ENCODE measurements around the gene NIP7.

Gene NIP7

DNA sequence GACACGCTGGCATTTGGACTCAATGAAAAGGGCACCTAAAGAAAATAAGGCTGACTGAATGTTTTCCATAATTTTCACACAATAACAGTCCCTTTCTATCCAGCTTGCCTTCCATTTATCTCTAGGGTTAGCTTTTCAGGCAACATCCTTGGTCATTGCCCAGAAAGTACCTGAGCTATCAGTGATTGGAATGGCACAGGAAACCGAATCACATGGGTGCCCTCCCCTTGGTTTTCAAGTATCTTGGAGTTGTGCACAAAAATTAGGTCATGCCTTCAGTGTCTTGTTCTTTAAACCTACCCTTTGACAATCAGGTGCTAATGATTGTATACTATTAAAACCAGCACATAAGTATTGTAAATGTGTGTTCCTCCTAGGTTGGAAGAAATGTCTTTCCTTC is 31.7 kb upstream of the NIP7 start:
- Histone ChIP-seq H3K79me1 (ENCODE audit: low read length) (peaks cover 4% of the 10 kb centered on the region), H3K36me3 (ENCODE audit: control insufficient read depth, insufficient read depth, low read length) (peaks cover 2% of the 10 kb centered on the region), H2BK15ac (replicated peaks; ENCODE audit: low read depth) (no peak overlapping the region), H3K9ac (ENCODE audit: low read length) (no peak overlapping the region), H3K23ac (ENCODE audit: low read length) (no peak overlapping the region), H3K56ac (ENCODE audit: low read length) (no peak overlapping the region), H3K4me1 (ENCODE audit: control insufficient read depth, low read depth, low read length) (no peaks in the 10 kb centered on the region), H3K4ac (ENCODE audit: low read depth, low read length) (no peak overlapping the region), H3K18ac (ENCODE audit: low read length) (no peak overlapping the region), H3K79me2 (ENCODE audit: control insufficient read depth, insufficient read depth, low read length) (peaks cover 5% of the 10 kb centered on the region), H3K27me3 (ENCODE audit: insufficient read depth, low read length, poor library complexity) (no peaks in the 10 kb centered on the region), H2AK5ac (ENCODE audit: low read length) (no peak overlapping the region), H3K27ac (ENCODE audit: low read depth, low read length) (no peak overlapping the region), H4K8ac (ENCODE audit: low read depth, low read length) (no peak overlapping the region), H3K4me2 (ENCODE audit: low read length) (no peak overlapping the region), H4K5ac (ENCODE audit: low read length) (no peak overlapping the region), H2BK120ac (ENCODE audit: low read depth, low read length) (no peak overlapping the region), H3K4me3 (ENCODE audit: low read length) (no peak overlapping the region), H2BK5ac (ENCODE audit: low read length) (no peak overlapping the region)
- no CpG with 5 or more reads among the region's 2 CpGs for WGBS (ENCODE audit: extremely low coverage, insufficient coverage, low lambda C conversion rate)
- no peak for DNase-seq

DNA sequence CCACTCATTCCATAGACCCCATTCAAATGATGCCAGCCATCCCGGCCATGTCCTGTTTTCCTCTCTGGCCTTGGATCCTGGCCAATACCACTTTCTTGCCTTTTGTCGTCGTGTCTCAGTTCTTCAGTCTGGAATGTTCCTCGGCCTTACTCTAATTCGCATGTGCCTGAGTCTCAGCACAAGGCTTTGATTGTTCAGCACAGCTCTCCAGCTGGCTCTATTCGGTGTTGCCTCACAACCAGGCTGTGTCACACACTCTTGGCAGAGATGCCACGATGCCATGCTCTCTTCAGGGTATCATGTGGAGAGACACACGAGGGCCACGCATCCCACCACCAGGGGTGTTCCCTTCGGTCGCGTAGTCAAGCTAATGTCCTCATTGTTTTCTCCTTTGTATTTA is 30.3 kb upstream of the NIP7 start:
- H3K79me1 ChIP-seq (ENCODE audit: low read length), result peaks cover 5% of the 10 kb centered on the region
- H4K5ac ChIP-seq (ENCODE audit: low read length), result no peak overlapping the region
- no peak for DNase-seq
- no peak overlapping the region for H2BK15ac ChIP-seq (replicated peaks; ENCODE audit: low read depth)
- H3K27ac ChIP-seq (ENCODE audit: low read depth, low read length), result no peak overlapping the region
- no peak overlapping the region for H4K8ac ChIP-seq (ENCODE audit: low read depth, low read length)
- no peaks in the 10 kb centered on the region for H3K27me3 ChIP-seq (ENCODE audit: insufficient read depth, low read length, poor library complexity)
- no peak overlapping the region for H3K56ac ChIP-seq (ENCODE audit: low read length)
- H3K4ac ChIP-seq (ENCODE audit: low read depth, low read length), result no peak overlapping the region
- no peak overlapping the region for H2AK5ac ChIP-seq (ENCODE audit: low read length)
- H2BK5ac ChIP-seq (ENCODE audit: low read length), result no peak overlapping the region
- H3K36me3 ChIP-seq (ENCODE audit: control insufficient read depth, insufficient read depth, low read length), result no peaks in the 10 kb centered on the region
- no CpG with 5 or more reads among the region's 12 CpGs for WGBS (ENCODE audit: extremely low coverage, insufficient coverage, low lambda C conversion rate)
- H3K23ac ChIP-seq (ENCODE audit: low read length), result no peak overlapping the region
- no peak overlapping the region for H3K18ac ChIP-seq (ENCODE audit: low read length)
- no peak overlapping the region for H3K4me3 ChIP-seq (ENCODE audit: low read length)
- H3K4me2 ChIP-seq (ENCODE audit: low read length), result no peak overlapping the region
- H3K4me1 ChIP-seq (ENCODE audit: control insufficient read depth, low read depth, low read length), result no peaks in the 10 kb centered on the region
- H2BK120ac ChIP-seq (ENCODE audit: low read depth, low read length), result no peak overlapping the region
- H3K9ac ChIP-seq (ENCODE audit: low read length), result no peak overlapping the region
- H3K79me2 ChIP-seq (ENCODE audit: control insufficient read depth, insufficient read depth, low read length), result peaks cover 7% of the 10 kb centered on the region

DNA sequence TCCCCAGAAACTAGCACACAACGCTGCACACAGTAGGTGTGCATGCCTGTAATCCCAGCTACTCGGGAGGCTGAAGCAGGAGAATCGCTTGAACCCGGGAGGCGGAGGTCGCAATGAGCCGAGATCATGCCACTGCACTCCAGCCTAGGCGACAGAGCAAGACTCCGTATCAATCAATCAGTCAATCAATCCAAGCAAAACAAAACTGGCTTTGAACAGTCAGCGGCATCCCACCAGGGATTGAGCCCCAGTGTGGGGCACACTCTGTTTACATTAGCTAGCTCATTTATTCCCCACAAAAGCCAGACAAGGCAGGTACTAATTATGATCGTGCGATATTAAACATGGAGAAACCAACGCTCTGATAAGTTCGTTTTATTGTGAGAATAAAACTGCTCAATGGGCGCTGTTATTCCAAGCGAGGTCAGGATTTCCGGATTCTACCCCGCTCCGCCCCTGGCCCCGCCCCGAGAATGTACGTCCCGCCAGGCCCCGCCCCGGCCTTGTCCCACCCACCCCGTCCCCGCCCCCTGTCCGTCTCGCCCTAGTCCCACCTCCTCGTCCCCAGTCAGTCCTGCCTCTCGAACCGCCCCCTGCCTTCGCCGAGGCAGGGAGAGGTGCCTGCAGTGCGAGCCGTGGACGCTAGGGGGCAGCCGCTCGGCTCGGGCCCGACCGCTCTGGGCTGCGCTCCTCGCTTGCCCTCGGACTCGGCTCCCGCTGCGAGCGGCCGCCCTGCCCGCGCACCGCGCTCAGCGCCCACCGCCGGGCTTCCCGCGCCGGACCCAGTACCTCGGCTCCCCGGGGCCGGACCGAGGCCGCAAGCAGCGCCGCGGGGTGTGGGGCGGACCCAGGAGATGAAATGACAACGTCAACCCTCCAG is 28.7 kb upstream of the NIP7 start, which contains the start of gene VPS4A:
VPS4A (plus strand) TSS at position 698 of the 880 bp plus-strand sequence; CDS start at position 860, 162 bp downstream.
- H3K4me2 ChIP-seq (ENCODE audit: low read length), result peak within 1 kb of the TSS; percentile 90
- peak within 1 kb of the TSS; percentile 42 for H3K4ac ChIP-seq (ENCODE audit: low read depth, low read length)
- H3K9ac ChIP-seq (ENCODE audit: low read length), result peak within 1 kb of the TSS; percentile 93
- H4K8ac ChIP-seq (ENCODE audit: low read depth, low read length), result no peak within 1 kb of the TSS
- H4K5ac ChIP-seq (ENCODE audit: low read length), result no peak within 1 kb of the TSS
- no peak within 1 kb of the TSS for H2BK5ac ChIP-seq (ENCODE audit: low read length)
- H3K56ac ChIP-seq (ENCODE audit: low read length), result peak within 1 kb of the TSS; percentile 92
- no CpG with 5 or more reads among the region's 70 CpGs for WGBS (ENCODE audit: extremely low coverage, insufficient coverage, low lambda C conversion rate)
- peaks cover 7% of the 10 kb centered on the region for H3K79me1 ChIP-seq (ENCODE audit: low read length)
- peak; percentile 97 for DNase-seq
- peak within 1 kb of the TSS; percentile 76 for H3K27ac ChIP-seq (ENCODE audit: low read depth, low read length)
- no peak within 1 kb of the TSS for H2AK5ac ChIP-seq (ENCODE audit: low read length)
- H3K36me3 ChIP-seq (ENCODE audit: control insufficient read depth, insufficient read depth, low read length), result peaks cover 1% of the 10 kb centered on the region
- H3K18ac ChIP-seq (ENCODE audit: low read length), result peak within 1 kb of the TSS; percentile 86
- no peaks in the 10 kb centered on the region for H3K4me1 ChIP-seq (ENCODE audit: control insufficient read depth, low read depth, low read length)
- no peak within 1 kb of the TSS for H2BK15ac ChIP-seq (replicated peaks; ENCODE audit: low read depth)
- H3K79me2 ChIP-seq (ENCODE audit: control insufficient read depth, insufficient read depth, low read length), result peaks cover 7% of the 10 kb centered on the region
- H3K4me3 ChIP-seq (ENCODE audit: low read length), result peak within 1 kb of the TSS; percentile 77
- H2BK120ac ChIP-seq (ENCODE audit: low read depth, low read length), result no peak within 1 kb of the TSS
- peak within 1 kb of the TSS; percentile 48 for H3K23ac ChIP-seq (ENCODE audit: low read length)
- no peaks in the 10 kb centered on the region for H3K27me3 ChIP-seq (ENCODE audit: insufficient read depth, low read length, poor library complexity)

DNA sequence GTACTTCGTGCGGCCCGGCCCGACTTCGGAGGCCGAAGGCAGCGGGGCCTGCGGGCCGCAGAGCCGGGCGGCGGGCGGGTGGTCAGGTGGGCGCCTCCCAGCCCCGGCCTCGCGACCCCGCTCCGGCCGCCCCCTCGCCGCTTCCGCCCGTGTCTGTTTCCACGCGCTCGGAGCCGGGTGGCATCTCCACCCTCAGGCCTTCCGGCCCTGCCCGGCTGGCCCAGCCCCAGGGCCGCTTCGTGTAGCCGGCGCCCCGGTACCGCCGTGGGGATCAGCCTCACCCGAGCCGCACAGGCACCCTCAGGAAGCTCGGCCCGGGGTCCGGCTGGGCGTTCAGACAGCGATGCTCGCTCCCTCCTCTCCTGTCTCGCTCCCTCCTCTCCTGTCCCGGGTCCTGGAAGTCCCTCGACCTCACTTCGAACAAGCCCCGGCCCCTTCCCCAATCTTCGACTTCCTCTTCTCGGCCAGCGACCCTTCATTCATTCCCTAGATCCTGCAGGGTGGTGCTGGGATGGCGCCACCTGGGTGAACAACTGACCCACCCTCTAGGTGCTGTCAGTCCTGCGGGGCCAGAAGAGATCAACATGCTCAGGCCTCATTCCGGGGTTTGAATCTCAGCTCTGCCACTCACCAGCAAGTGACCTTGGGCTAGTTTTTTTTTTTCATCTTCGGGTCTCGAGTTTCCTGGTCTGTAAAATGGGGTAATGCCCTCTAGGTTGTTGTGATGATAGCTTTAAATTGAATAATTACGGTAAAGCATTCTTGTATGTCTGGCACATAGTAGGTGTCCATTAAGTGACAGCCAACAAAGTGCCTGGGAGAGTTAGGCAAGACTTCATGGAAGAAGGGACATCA is 27.8 kb upstream of the NIP7 start:
- Histone ChIP-seq H3K9ac (ENCODE audit: low read length) (peak overlapping the region; percentile 93), H3K4me2 (ENCODE audit: low read length) (peak overlapping the region; percentile 27), H3K56ac (ENCODE audit: low read length) (peak overlapping the region; percentile 92), H3K79me1 (ENCODE audit: low read length) (peaks cover 10% of the 10 kb centered on the region), H4K5ac (ENCODE audit: low read length) (no peak overlapping the region), H3K27me3 (ENCODE audit: insufficient read depth, low read length, poor library complexity) (no peaks in the 10 kb centered on the region), H2AK5ac (ENCODE audit: low read length) (no peak overlapping the region), H3K4me1 (ENCODE audit: control insufficient read depth, low read depth, low read length) (no peaks in the 10 kb centered on the region), H4K8ac (ENCODE audit: low read depth, low read length) (no peak overlapping the region), H3K27ac (ENCODE audit: low read depth, low read length) (peak overlapping the region; percentile 76), H3K79me2 (ENCODE audit: control insufficient read depth, insufficient read depth, low read length) (peaks cover 7% of the 10 kb centered on the region), H3K23ac (ENCODE audit: low read length) (peak overlapping the region; percentile 48), H3K18ac (ENCODE audit: low read length) (peak overlapping the region; percentile 86), H2BK5ac (ENCODE audit: low read length) (no peak overlapping the region), H3K4ac (ENCODE audit: low read depth, low read length) (peak overlapping the region; percentile 42), H3K4me3 (ENCODE audit: low read length) (peak overlapping the region; percentile 77), H3K36me3 (ENCODE audit: control insufficient read depth, insufficient read depth, low read length) (peaks cover 9% of the 10 kb centered on the region), H2BK120ac (ENCODE audit: low read depth, low read length) (no peak overlapping the region), H2BK15ac (replicated peaks; ENCODE audit: low read depth) (no peak overlapping the region)
- DNase-seq, result peak; percentile 74
- no CpG with 5 or more reads among the region's 59 CpGs for WGBS (ENCODE audit: extremely low coverage, insufficient coverage, low lambda C conversion rate)

DNA sequence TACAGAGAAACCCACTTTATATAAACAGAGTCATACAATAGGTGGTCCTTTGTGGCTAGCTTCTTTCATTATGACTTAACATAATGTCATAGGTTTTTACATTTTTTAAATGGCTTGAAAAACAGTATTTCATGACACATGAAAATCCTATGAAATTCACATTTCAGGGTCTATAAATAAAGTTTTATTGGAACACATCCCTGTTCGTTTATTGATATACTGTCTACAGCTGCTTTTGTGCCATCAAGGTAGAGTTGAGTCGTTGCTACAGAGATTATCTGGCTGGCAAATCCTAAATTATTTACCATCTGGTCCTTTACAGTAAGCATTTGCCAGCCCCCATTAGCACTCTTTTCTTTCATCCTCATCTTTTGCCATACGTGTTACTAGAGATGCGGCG is 26.1 kb upstream of the NIP7 start:
- H3K4ac ChIP-seq (ENCODE audit: low read depth, low read length), result no peak overlapping the region
- H3K27me3 ChIP-seq (ENCODE audit: insufficient read depth, low read length, poor library complexity), result no peaks in the 10 kb centered on the region
- H2BK15ac ChIP-seq (replicated peaks; ENCODE audit: low read depth), result no peak overlapping the region
- no peak overlapping the region for H2BK120ac ChIP-seq (ENCODE audit: low read depth, low read length)
- H2AK5ac ChIP-seq (ENCODE audit: low read length), result no peak overlapping the region
- peaks cover 13% of the 10 kb centered on the region for H3K36me3 ChIP-seq (ENCODE audit: control insufficient read depth, insufficient read depth, low read length)
- H3K4me3 ChIP-seq (ENCODE audit: low read length), result no peak overlapping the region
- H3K23ac ChIP-seq (ENCODE audit: low read length), result no peak overlapping the region
- no peak overlapping the region for H4K5ac ChIP-seq (ENCODE audit: low read length)
- no peak overlapping the region for H3K4me2 ChIP-seq (ENCODE audit: low read length)
- no peak overlapping the region for H3K18ac ChIP-seq (ENCODE audit: low read length)
- no peak for DNase-seq
- peaks cover 10% of the 10 kb centered on the region for H3K79me1 ChIP-seq (ENCODE audit: low read length)
- H3K79me2 ChIP-seq (ENCODE audit: control insufficient read depth, insufficient read depth, low read length), result peaks cover 7% of the 10 kb centered on the region
- no peak overlapping the region for H2BK5ac ChIP-seq (ENCODE audit: low read length)
- WGBS (ENCODE audit: extremely low coverage, insufficient coverage, low lambda C conversion rate), result no CpG with 5 or more reads among the region's 5 CpGs
- no peak overlapping the region for H3K56ac ChIP-seq (ENCODE audit: low read length)
- H4K8ac ChIP-seq (ENCODE audit: low read depth, low read length), result no peak overlapping the region
- no peak overlapping the region for H3K27ac ChIP-seq (ENCODE audit: low read depth, low read length)
- no peaks in the 10 kb centered on the region for H3K4me1 ChIP-seq (ENCODE audit: control insufficient read depth, low read depth, low read length)
- no peak overlapping the region for H3K9ac ChIP-seq (ENCODE audit: low read length)

Measured in mesendoderm (in vitro differentiated cells).